Globus pallidus (tissue), 1 donor: ENCODE measurements around the gene MAST4.

Experiments used
- DNase-seq: peaks from one replicate; pipeline ENCODE4 v3.0.0-alpha.2; 2015; ENCODE audit warnings: low spot score

MAST4 gene

DNA sequence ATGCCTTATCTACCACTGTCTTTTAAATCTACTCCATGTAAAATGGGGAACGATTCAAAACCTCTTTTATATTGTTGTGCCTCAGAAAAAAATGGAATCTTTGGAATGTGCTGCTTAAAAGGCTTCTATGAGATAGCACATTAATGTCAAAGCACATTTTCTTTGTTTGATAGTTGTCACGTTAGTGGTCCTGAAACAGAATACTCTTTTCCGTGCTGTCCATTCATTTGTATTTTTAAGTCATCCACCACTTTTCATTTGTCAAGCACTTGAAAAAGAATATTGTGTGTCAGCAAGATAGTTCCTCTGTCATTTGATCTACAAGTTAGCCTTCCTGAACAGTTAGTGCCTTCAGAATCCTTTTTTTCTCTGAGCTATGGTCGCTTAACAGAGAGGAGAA, 246.9 kb downstream of the MAST4 start:
- DNase-seq, result no peak

DNA sequence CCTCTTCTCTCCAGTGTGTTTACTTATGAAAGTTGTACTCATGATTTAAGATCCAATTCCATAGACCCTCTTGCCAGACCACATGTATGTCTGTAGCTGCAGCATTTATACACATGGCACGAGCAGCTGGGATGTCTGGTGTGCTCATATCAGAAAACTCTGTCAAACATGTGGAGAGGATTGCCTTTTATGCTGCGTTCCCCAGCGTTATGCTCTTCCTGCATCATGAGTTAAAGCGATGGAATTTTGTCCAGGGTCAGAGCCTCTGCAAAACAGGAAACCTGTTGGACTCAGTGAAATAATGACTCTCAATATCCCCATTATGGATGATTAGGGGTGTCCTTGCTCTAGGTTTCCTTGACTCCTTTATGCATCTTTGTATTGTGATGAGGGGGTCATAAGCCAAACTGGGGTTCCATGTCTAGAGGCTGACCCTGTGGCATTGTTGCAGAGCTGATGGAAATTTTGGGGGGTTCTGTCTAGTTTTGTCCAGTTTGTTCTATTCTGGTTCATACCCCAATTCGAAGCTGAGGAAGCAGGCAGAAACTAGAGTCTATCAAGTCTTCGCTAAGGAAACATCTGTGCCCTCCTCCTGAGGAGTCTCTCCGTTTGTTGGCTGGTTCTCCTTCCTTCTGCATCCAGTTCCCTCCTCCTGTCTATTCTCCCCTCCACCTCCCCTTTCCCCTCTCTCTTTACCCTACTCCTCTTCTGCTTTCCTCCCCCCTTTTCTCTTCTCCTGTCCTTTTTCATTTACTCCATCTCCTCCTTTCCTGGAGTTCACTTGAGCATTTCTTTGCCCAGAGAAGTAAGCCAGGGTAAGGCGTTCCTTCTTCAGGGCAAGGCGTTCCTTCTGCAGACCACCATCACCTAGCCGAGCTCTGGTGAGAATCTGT, 252.8 kb downstream of the MAST4 start:
- DNase-seq, result no peak

DNA sequence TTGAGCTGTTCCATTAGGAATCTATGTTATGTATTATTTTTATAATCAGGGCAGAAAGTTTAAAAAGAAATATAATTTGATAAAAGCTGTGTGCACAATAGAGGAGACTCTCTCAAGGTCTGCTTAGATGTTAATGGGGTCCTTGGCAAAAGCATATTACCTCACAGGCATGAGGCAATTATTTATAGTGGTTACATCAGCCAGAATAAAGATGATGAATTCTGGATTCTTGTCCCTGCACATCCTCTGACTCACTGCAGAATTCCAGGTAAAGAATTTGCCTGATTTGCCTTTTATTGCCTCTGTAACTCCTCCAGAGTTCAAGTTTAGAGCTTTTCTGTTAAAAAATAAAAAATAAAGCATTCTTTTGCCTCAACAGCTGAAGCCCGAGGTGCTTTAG, 253.6 kb downstream of the MAST4 start:
- no peak for DNase-seq

DNA sequence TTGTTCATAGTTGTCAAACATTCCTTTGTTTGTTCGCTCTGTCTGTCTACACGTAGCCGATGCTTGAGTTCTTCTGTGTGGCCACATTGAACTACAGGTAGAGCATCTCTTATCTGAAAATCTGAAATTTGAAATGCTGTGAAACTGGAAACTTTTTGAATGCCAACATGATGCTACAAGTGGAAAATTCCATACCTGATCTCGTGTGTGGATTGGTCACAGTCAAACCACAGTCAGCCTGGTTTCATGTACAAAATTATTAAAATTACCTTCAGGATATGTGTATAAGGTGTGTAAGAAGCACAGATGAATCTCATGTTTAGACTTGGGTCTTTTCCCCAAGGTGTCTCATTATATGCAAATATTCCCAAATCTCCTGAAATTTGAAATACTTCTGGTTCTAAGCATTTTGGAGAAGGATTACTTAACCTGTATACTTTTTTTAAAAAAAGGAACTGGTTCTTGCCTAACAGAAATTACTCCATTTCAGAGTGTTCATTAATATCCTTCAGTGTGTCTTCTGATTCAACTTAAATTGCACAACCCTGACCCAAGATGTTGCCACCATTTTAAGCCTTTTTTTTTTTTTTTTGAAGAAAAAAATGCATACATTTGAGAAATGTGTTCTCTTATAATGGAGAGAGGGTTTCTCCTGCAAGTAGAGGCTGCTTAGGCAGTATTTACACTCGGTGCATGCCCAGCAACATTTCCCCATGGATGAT, 254.3 kb downstream of the MAST4 start:
- no peak for DNase-seq

DNA sequence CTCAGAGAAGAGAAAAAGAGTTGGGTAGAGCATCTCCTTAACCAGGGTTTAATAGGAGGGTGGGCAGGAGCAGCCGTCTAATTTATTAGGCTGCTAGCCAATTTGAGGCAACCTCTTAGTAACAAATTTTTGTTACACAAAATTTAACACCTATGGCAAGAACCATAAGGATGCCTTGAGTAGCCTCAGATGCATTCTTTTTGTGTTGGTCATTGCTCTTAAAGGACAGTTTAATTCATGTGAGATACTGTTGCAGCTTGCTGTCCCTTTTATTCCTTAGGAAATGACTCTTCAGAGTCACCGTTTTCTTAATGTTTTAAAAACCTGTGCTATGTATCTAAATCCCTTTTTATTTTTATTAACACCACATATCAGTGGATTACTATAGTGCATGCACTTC, 255.1 kb downstream of the MAST4 start:
- DNase-seq, result no peak

DNA sequence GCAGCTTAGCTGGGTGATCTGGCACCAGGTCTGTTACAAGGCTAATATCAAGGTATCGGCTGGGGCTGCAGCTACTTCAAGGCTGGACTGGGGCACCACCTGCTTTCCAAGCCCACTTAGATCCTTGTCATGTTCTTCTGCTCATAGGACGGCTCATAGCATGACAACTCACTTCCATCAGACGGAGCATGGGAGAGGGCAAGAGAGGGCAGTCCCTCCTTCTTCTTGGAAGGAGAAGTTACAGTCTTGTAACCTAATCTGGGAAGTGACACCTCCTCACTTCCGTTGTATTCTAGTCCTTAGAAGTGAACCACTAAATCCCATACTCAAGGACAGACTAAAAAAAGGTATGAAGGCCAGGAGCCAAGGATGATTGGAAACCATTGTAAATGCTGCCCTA, 258.2 kb downstream of the MAST4 start:
- DNase-seq, result no peak

DNA sequence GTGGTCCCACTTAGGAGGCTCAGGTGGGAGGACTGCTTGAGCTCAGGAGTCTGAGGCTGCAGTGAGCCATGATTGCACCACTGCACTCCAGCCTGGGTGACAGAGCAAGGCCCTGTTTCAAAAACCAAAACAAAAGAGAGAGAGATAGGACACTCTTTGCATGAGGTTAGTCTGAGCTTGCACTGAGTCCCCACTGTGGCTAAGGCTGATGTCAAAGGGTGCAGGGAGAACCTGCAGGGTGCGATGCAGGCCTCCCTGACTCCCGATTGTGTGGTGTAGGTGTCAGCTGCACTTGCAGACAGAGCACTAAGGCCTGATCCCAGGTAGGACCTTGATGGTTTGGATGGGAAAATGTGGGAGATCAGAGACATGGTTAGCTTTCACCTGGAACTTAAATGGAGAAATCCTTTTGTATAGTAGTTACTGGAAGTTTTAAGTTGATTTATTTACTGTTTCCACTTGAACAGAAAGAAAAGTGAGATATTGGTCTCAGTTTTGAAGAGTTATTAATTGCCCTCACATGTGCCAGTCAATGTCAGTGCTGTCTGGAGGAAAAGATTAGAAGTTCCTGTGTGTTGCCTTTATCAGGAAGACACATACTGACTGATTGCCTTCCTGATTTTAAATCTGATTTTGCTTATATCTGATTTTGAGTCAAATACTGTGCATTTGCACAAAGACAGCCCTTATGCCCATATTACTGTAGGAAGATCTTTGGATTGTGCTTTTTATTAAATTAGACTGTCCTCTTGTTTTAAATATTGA, 260.0 kb downstream of the MAST4 start:
- DNase-seq, result no peak

DNA sequence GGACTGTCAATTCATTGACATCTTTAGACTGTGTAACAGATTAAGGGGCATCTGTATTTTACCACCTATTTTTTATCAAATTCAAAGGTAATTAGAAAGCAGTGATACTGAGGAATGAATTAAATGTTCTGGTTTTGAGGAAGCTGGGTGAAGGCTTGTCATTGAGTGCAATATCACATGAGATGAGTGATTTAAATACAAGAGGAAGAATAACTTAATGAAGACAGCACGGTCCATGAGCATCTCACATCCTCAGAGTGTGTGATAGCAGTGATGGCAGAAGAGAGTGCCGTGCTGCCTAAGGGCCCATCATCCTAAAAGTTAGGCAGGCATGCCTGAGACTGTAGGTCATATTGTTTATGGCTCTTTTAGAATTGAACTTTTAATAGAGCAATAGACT, 263.3 kb downstream of the MAST4 start:
- DNase-seq, result no peak

DNA sequence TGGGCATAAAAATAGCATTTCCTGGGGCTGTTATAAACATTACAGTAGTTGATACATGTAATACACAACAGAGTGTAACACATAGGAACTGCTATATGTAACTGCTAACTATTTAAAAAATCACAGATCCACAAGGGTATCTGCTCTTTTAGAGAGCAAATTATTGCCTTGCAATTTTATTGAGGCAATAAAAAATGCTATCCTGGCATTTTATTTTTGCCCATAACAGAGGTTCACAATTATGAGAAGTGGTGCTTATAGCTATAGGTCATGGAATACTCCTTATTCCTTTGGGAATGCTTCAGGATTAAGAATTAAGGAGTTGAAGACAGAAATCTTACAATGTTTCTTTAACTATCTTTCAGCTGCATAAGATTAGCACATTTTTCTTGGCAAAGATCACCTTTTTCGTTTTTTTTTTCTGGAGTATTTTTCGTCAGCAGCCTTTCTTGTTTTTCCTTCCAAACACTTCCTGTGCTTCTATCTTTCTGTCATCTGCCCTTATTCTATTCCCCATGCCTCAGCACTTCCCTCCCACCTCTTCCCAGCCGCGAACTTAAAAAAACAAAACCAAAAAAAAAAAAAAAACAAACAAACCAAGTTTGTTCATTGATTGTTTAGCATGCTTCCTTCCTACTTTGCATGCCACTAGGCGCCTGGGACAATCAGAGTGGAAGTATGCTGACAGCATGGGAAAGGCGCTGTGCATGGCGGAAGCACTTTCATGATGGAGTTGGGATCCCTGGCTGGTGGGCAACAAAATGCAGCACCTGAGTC, 264.2 kb downstream of the MAST4 start:
- no peak for DNase-seq

DNA sequence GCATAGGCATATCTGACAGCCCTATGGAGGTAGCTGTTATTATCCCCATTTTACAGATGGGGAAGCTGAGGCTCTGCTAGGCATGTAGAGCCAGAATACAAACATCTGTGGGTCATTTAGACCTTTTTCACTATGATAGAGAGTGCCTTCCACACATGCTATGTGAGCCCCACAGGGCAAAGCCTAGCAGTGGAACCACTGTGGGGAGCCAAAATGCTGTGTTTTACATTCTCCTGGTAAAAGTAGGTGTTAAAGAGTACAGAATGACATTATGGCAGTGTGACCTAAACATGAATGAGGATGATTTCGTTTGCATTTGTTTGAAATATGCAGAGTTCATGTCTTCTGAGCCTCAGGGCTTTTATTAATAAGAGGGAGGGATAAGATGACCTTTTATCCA, 265.2 kb downstream of the MAST4 start:
- DNase-seq, result no peak

DNA sequence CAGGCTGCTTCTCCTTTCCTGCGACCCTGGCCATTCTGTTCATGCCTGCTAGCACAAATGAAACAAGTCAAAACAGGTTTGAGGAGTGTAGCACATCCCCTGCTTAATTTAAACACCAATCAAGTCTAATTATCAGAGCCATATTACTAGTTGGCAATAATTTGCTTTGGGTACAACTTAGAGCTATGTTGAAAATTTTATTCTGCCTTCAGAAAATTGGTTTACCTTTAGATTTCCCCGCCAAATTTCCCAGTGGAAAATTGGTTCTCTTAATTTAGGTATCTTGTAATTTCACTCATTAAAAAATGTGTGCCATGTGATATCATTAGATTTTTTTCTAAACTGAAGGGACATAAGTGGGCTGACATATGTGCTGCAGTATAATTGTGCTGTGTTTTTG, 265.8 kb downstream of the MAST4 start:
- no peak for DNase-seq

DNA sequence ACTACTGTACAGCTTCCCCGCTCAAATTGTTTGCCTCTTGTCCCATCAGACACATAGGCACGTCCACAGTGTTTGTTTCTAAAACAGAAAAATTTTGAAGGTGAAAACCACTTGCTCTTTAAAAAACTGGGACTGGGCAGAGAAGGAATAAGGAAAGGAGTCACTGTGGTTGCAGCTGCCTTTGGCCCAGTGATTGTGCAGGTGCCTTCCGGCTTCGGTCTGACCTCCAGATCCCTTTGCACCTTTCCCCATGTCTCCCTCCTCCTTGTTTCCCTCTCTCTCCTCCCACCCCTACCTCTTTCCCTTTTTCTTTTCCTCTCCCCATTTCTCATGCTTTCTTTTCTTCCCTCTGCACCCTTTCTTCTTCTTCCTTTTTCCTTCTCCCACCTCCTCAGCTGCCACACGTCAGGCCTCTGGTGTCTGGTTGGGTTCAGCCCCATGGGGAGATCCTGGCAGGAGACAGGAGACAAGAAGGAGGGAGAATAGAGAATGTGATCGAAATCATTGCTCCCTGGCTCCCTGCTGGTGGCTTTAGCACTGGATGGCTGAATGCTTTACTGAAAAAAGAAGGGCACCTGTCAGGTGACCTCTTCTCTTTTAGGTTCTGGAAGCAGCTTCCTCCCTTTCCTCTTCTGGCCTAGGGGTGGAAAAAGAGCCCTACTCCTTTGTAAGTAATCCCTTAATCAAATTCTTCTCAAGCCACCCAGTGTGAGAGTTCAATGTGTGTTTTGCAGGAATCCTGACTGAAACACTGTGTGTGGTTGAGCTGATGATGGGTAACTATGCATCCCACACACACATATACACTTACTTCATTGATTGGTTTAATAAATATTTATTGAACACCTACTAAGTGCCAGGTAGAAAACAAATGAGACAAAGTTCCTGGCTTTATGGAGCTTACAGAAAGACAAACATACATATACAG, 267.3 kb downstream of the MAST4 start:
- no peak for DNase-seq

DNA sequence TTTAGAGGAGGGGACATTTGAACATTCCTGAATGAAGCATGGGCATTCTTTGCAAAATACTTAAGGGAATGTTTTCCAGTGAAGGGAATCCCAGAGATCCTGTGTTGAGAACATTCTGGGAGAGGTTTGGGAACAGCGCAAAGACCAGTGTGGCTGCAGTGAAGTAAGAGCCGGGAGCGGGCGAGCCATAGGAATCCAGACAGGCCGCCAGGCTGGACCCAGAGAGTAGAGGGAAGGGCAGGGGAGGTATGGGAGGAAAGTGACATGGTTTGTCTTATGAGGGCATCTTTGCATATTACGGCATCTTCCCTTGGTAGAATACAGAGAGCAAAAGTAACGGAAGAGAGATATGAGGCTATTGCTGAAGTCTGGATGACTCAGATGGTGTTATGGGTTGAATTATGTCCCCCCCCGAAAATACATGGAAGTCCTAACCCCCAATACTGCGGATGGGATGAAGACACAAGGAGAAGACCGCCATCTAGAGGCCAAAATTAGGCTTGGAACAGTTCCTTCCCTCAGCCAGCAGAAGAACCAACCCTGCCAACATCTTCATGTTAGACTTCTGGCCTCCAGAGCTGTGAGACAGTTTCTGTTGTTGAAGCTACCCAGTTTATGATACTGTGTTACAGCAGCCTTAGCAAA, 268.2 kb downstream of the MAST4 start:
- peak; percentile 15 for DNase-seq

DNA sequence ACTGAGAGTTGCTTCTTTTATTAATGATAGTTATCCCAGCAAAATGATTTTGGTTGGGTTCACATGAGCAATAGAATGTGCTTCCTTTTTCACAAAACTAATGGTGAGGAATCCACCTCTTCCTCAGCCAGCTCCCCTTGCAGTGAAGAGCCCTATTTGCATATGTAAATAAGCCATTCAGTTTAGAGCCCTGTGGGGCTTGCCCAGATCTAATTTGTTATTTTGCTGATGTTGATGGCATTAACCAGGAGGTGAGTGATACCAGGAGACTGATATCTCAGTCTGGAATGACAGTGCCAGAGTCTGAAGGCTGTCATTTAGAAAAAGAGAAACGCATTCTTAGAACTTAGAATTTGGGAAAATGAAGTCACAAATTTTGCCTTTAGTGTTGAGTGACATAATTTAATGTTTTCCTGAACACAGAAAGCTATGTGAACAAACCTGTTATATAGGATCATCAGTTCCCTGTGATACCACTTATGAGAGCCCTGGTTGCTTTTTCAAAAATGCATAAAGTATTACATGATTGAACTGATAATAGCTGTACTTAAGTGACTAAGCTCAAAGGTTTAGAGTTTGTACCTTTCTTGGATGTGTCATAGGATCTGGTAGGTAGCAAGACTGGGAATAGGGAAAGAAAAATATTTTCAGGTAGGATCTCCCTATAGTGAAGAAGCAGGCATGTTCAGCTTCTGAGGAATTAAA, 271.6 kb downstream of the MAST4 start:
- DNase-seq, result no peak

DNA sequence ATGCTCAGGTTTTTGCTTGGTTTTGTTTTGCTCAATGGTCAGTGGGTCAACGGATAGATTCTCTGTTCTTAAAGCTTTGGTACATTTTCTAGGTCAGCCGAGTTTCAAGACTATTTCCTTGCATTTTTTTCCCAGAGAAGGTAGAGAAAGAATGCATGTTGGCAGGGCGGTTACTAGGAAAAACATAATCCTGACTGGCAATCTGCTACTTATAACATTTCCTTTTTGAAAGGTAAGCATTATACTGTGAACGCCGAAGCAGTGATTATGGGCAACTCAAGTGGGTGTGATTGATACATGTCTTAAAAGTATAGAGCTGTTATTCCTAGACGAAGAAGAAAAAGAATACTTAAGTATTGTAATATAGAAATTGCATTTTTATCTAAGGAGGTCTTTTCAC, 273.2 kb downstream of the MAST4 start:
- no peak for DNase-seq

DNA sequence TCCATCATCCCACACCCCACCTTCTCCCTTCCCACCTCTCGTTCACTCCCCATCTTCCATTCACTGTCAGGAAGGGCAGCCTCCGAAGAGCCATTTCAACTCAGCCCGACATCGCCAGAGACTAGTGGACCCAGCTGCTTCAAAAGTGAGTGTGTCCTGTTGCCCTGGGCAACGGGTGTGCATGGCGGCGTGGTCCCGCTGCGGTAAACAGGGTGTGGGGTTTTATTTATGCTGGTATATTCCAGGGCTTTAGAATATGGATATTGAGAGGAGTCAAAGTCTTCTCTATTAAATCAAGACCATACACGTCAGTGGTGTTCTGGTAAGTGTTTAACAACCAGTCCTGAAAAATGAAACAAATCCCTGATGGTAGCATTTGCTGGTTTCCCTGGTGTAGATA, 274.5 kb downstream of the MAST4 start:
- DNase-seq, result no peak

DNA sequence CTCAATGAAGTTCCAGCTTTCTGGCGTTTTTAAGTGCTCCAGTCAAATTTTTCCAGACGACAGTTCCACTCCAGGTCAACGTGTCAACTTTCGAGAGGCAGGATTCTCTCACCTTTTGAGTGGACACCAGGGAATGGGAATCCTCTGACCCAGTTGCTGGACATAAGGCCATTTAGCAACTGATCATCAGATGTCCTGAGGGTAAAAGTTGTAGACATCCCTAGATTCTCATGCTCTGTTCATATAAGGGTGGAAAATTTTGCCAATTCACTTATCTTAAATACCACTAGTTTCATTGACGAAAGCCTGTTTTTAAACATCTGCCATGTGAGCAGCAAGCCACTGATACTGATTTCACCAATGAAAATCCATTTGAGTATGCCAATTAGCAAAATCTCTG, 275.5 kb downstream of the MAST4 start:
- DNase-seq, result no peak

DNA sequence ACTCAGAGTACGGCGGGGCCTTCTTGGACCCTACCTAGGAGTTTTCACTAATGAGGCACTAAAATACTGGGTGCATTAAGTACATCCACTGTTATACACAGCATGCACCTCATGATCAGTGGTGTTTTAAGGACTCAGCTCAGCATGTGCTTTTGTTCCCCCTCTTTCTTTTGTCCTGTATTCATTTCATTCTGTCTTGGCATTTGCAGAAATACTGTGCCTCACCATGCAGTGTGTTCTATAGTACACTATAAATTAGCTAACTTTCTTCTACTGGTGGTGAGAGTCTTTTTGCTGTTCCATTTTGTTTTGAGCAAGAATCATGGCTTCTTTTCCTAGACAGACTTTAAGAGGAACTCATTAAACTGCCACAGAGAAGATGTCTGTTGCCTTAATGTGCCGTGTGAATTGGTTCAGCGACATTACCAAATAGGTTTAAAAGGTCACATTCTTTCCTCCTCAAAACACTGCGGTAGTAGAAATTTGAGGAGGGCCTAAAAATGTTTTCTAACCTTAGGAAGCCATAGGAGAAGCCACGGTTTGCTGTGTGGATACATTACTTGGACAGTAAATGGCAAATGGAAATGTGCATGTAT, 276.6 kb downstream of the MAST4 start:
- DNase-seq, result no peak

DNA sequence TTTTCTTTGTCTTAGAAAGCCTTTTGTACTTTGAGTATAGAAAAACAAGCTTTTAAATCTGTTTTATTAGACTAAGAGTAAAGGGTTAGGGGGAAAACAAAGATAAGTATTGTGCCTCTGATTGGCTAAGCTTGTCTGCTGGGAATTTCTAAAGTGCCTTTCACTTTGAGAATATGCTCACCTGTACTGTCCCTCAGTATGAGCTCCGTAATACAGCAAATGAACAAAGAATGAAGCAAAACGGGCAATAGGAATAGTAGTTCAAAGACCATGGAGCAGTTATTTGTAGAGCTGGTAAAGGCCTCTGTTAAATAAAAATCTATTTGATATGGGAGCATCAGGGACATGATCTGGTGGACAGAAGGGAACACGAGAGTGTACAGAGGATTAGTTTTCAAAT, 277.8 kb downstream of the MAST4 start:
- no peak for DNase-seq
